ENCODE data around the gene UNC79.

UNC79 gene

DNA sequence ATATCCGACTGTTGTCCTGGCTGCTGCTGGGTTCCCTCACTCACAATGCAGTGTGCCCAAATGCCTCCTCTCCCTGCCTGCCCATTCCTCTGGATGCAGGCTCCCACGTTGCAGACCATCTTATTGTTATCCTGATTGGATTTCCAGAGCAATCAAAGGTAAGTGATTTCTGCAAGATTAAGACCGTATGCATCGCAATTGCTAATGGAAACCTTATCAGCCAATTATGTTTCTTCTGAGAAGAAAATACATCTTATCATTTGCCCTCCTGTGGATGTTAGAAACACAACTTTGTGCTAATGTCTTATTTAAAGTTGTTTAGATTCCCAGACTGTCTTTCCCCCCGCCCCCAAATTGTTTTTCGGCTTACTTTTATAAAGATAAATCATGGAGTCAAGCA is 259.4 kb downstream of the UNC79 start (continued):
- no peak for TF ChIP-seq PRDM6 (tag by site-specific recombination; IDR thresholded peaks at IDR 0.05)
- TF ChIP-seq ZNF701 (tag by site-specific recombination; IDR thresholded peaks at IDR 0.05): no peak

GRCh38 chr14:93691042-93691780 is 260.5 kb downstream of the UNC79 start:
- Histone ChIP-seq H3K27ac (ENCODE audit: extremely low read depth, low read depth, low read length) (no peak overlapping the region), H3K36me3 (ENCODE audit: control insufficient read depth in 2 of 2, insufficient read depth in 1 of 2, low read length in 2 of 2) (no peaks in the 10 kb centered on the region), H3K4me1 (ENCODE audit: control insufficient read depth, insufficient read depth, low read length) (peaks cover 4% of the 10 kb centered on the region; the same call in 1 of the 2 replicates), H3K4me3 (ENCODE audit: low read depth, low read length) (no peak overlapping the region), H3K9me3 (ENCODE audit: control insufficient read depth, insufficient read depth, low read depth, low read length) (no peaks in the 10 kb centered on the region)
- no peak for TF ChIP-seq ZNF211 (tag by site-specific recombination; IDR thresholded peaks at IDR 0.05; ENCODE audit: low read depth)
- no peak for TF ChIP-seq HOXD13 (CRISPR knock-in tag; IDR thresholded peaks at IDR 0.05; ENCODE audit: borderline replicate concordance)
- no peak for TF ChIP-seq GFI1B (tag by site-specific recombination; IDR thresholded peaks at IDR 0.05)
- TF ChIP-seq, protein P1, sequence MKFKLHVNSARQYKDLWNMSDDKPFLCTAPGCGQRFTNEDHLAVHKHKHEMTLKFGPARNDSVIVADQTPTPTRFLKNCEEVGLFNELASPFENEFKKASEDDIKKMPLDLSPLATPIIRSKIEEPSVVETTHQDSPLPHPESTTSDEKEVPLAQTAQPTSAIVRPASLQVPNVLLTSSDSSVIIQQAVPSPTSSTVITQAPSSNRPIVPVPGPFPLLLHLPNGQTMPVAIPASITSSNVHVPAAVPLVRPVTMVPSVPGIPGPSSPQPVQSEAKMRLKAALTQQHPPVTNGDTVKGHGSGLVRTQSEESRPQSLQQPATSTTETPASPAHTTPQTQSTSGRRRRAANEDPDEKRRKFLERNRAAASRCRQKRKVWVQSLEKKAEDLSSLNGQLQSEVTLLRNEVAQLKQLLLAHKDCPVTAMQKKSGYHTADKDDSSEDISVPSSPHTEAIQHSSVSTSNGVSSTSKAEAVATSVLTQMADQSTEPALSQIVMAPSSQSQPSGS (tag by site-specific recombination; IDR thresholded peaks at IDR 0.05; ENCODE audit: low read depth): no peak
- TF ChIP-seq ZNF223 (tag by site-specific recombination; IDR thresholded peaks at IDR 0.05): no peak
- TF ChIP-seq ZNF23 (tag by site-specific recombination; IDR thresholded peaks at IDR 0.05; ENCODE audit: borderline replicate concordance): no peak
- no peak for TF ChIP-seq ZNF488 (tag by site-specific recombination; IDR thresholded peaks at IDR 0.05)
- TF ChIP-seq, protein P2, sequence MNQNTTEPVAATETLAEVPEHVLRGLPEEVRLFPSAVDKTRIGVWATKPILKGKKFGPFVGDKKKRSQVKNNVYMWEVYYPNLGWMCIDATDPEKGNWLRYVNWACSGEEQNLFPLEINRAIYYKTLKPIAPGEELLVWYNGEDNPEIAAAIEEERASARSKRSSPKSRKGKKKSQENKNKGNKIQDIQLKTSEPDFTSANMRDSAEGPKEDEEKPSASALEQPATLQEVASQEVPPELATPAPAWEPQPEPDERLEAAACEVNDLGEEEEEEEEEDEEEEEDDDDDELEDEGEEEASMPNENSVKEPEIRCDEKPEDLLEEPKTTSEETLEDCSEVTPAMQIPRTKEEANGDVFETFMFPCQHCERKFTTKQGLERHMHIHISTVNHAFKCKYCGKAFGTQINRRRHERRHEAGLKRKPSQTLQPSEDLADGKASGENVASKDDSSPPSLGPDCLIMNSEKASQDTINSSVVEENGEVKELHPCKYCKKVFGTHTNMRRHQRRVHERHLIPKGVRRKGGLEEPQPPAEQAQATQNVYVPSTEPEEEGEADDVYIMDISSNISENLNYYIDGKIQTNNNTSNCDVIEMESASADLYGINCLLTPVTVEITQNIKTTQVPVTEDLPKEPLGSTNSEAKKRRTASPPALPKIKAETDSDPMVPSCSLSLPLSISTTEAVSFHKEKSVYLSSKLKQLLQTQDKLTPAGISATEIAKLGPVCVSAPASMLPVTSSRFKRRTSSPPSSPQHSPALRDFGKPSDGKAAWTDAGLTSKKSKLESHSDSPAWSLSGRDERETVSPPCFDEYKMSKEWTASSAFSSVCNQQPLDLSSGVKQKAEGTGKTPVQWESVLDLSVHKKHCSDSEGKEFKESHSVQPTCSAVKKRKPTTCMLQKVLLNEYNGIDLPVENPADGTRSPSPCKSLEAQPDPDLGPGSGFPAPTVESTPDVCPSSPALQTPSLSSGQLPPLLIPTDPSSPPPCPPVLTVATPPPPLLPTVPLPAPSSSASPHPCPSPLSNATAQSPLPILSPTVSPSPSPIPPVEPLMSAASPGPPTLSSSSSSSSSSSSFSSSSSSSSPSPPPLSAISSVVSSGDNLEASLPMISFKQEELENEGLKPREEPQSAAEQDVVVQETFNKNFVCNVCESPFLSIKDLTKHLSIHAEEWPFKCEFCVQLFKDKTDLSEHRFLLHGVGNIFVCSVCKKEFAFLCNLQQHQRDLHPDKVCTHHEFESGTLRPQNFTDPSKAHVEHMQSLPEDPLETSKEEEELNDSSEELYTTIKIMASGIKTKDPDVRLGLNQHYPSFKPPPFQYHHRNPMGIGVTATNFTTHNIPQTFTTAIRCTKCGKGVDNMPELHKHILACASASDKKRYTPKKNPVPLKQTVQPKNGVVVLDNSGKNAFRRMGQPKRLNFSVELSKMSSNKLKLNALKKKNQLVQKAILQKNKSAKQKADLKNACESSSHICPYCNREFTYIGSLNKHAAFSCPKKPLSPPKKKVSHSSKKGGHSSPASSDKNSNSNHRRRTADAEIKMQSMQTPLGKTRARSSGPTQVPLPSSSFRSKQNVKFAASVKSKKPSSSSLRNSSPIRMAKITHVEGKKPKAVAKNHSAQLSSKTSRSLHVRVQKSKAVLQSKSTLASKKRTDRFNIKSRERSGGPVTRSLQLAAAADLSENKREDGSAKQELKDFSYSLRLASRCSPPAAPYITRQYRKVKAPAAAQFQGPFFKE (tag by site-specific recombination; IDR thresholded peaks at IDR 0.05; ENCODE audit: borderline replicate concordance): no peak
- TF ChIP-seq, protein P3, sequence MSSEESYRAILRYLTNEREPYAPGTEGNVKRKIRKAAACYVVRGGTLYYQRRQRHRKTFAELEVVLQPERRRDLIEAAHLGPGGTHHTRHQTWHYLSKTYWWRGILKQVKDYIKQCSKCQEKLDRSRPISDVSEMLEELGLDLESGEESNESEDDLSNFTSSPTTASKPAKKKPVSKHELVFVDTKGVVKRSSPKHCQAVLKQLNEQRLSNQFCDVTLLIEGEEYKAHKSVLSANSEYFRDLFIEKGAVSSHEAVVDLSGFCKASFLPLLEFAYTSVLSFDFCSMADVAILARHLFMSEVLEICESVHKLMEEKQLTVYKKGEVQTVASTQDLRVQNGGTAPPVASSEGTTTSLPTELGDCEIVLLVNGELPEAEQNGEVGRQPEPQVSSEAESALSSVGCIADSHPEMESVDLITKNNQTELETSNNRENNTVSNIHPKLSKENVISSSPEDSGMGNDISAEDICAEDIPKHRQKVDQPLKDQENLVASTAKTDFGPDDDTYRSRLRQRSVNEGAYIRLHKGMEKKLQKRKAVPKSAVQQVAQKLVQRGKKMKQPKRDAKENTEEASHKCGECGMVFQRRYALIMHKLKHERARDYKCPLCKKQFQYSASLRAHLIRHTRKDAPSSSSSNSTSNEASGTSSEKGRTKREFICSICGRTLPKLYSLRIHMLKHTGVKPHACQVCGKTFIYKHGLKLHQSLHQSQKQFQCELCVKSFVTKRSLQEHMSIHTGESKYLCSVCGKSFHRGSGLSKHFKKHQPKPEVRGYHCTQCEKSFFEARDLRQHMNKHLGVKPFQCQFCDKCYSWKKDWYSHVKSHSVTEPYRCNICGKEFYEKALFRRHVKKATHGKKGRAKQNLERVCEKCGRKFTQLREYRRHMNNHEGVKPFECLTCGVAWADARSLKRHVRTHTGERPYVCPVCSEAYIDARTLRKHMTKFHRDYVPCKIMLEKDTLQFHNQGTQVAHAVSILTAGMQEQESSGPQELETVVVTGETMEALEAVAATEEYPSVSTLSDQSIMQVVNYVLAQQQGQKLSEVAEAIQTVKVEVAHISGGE (tag by site-specific recombination; conservative IDR thresholded peaks at IDR 0.05; ENCODE audit: low read depth): no peak
- no peak for TF ChIP-seq SP2 (tag by site-specific recombination; IDR thresholded peaks at IDR 0.05)
- no peak for TF ChIP-seq MYNN (tag by site-specific recombination; IDR thresholded peaks at IDR 0.05; ENCODE audit: borderline replicate concordance)
- TF ChIP-seq INSM2 (tag by site-specific recombination; IDR thresholded peaks at IDR 0.05): no peak
- no peak for TF ChIP-seq ZNF558 (tag by site-specific recombination; IDR thresholded peaks at IDR 0.05)
- no peak for TF ChIP-seq ZNF423 (tag by site-specific recombination; IDR thresholded peaks at IDR 0.05)
- TF ChIP-seq ZNF658 (tag by site-specific recombination; IDR thresholded peaks at IDR 0.05): no peak
- TF ChIP-seq ZNF561 (tag by site-specific recombination; IDR thresholded peaks at IDR 0.05; ENCODE audit: borderline replicate concordance): no peak
- no peak for TF ChIP-seq ZNF777 (tag by site-specific recombination; IDR thresholded peaks at IDR 0.05; ENCODE audit: borderline replicate concordance)
- no peak for TF ChIP-seq ZNF560 (tag by site-specific recombination; IDR thresholded peaks at IDR 0.05; ENCODE audit: borderline replicate concordance)
- TF ChIP-seq ZFP37 (tag by site-specific recombination; IDR thresholded peaks at IDR 0.05): no peak
- ChIA-PET CTCF (no interaction called here), POLR2A (no interaction called here)

All from HEK293 (cell line).